Esophagus squamous epithelium (tissue), 4 donors: ENCODE measurements around the gene R3HCC1L.

ENCODE experiments used
- POLR2A ChIP-seq, 4 donors: fragments of 450-650 bp; IDR thresholded peaks; one replicate each; pipeline ENCODE4 v1.6.1; 2017; ENCODE audit warnings: antibody characterized with exemption in 4 of 4, mild to moderate bottlenecking in 4 of 4, moderate library complexity in 3 of 4
- TF ChIP-seq, protein P1 (sequence below), 6 experiments: fragments of 450-650 bp in 4 of 6; fragments of 200-600 bp in 2 of 6; sonication (generic) in 2 of 6; IDR thresholded peaks; one replicate each; pipeline ENCODE4 v1.5.1; 2016 to 2019; ENCODE audit warnings: antibody characterized with exemption in 6 of 6, mild to moderate bottlenecking in 4 of 6, moderate library complexity in 4 of 6

DNA sequence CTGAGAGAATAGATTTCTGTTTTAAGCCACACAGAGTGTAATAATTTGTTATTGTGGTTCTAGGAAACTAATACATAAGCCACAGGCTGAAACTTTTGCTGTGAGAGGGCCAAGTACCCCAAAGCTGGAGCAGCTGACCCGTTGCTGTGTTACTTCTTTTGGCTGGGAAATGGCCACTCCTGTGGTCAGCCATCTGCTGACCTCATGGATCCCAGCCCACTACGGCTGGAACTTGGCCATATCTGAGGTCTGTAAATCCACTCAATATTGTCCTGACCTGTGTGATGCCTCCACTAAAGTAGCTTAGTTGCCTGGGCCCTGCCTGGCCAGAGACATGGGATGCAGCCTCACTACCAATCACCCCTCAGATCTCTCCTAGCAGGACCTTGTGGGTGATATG lies 151.0 kb downstream of the R3HCC1L start:
- TF ChIP-seq, protein P1, sequence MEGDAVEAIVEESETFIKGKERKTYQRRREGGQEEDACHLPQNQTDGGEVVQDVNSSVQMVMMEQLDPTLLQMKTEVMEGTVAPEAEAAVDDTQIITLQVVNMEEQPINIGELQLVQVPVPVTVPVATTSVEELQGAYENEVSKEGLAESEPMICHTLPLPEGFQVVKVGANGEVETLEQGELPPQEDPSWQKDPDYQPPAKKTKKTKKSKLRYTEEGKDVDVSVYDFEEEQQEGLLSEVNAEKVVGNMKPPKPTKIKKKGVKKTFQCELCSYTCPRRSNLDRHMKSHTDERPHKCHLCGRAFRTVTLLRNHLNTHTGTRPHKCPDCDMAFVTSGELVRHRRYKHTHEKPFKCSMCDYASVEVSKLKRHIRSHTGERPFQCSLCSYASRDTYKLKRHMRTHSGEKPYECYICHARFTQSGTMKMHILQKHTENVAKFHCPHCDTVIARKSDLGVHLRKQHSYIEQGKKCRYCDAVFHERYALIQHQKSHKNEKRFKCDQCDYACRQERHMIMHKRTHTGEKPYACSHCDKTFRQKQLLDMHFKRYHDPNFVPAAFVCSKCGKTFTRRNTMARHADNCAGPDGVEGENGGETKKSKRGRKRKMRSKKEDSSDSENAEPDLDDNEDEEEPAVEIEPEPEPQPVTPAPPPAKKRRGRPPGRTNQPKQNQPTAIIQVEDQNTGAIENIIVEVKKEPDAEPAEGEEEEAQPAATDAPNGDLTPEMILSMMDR (IDR thresholded peaks at IDR 0.05), result no peak
- no peak for TF ChIP-seq POLR2A (IDR thresholded peaks at IDR 0.05)
